Sigmoid colon (tissue), 4 donors: ENCODE measurements around the gene NQO2.

Experiments
- CTCF ChIP-seq, 4 experiments: fragments of 450-650 bp in 3 of 4; fragments of 200-600 bp in 1 of 4; IDR thresholded peaks; one replicate each; pipeline ENCODE4 v1.5.1; 2016 to 2019; ENCODE audit warnings: antibody characterized with exemption in 4 of 4, mild to moderate bottlenecking in 3 of 4, moderate library complexity in 2 of 4
- POLR2AphosphoS5 ChIP-seq, 4 donors: sonication (generic); formaldehyde crosslinking; IDR thresholded peaks; one replicate each; pipeline ENCODE4 v1.6.1; 2017; ENCODE audit warnings: antibody characterized with exemption in 4 of 4

DNA sequence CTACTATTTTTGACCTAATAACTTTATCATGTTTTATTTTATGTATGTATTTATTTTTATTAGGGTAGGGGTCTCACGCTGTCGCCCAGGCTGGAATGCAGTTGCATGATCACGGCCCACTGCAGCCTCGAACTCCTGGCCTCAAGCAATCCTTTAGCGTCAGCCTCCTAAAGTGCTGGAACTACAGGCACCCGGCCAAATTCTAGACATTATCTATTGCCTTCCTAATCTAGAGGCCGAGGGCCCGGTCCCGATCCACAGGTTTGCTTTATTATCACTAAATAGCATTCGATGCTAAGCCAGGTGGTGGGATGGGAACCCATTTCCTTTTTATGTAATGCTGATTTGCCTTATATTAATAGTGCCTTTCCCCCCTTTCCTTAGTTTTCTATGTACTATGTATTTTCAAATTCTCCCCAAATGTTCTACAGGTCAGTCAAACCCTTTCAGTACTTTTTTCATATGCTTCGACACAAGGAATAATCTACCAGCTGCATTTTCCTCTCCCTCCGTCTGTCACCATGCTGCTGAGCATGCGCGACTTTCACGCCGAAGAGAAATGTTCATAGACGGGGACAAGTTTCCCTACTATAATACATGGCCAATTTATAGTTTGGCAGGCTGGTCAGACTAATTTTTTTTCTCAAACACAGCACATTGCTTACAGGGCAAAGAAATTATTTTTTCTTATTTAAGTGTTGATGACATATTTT lies 34.7 kb upstream of the NQO2 start:
- no peak for TF ChIP-seq CTCF (IDR thresholded peaks at IDR 0.05)
- no peak for TF ChIP-seq POLR2AphosphoS5 (IDR thresholded peaks at IDR 0.05)
